Body of pancreas (tissue), 4 donors: ENCODE data around the gene PNMT. TPM values are rescaled to one million over a fixed set of nuclear protein-coding genes. Genes with fewer than 3 reads are reported as not detected.

Source experiments
- ATAC-seq: fragments of 150-250 bp; one replicate; pipeline ENCODE4 v1.9.1; 2016
- DNase-seq, 4 donors: peaks; one replicate each; pipeline ENCODE4 v3.0.0-alpha.2; 2019
- H3K27ac ChIP-seq, 4 donors: fragments of 200-600 bp; sonication (generic); 1 replicate in 3 of 4; 2 replicates in 1 of 4; pipeline versions ENCODE4 v1.5.1 to v1.6.1; 2016 to 2019; ENCODE audit warnings: mild to moderate bottlenecking in 1 of 4, mixed read lengths in 1 of 4, moderate library complexity in 1 of 4
- H3K27me3 ChIP-seq, 2 donors: fragments of 200-600 bp; sonication (generic); one replicate each; pipeline ENCODE4 v1.6.0; 2016; ENCODE audit warnings: mild to moderate bottlenecking in 1 of 2
- H3K36me3 ChIP-seq, 2 donors: fragments of 200-600 bp; sonication (generic); replicated peaks in 1 of 2; 2 replicates each; pipeline ENCODE4 v1.5.1; 2016; ENCODE audit warnings: low read depth in 2 of 2; ENCODE audit not compliant: insufficient read depth in 1 of 2
- H3K4me1 ChIP-seq: fragments of 200-600 bp; sonication (generic); one replicate; pipeline ENCODE4 v1.6.0; 2016
- H3K4me3 ChIP-seq, 2 donors: fragments of 200-600 bp; sonication (generic); 1 replicate in 1 of 2; 2 replicates in 1 of 2; pipeline ENCODE4 v1.5.1; 2016 to 2019
- H3K9me3 ChIP-seq, 3 donors: fragments of 200-600 bp; sonication (generic); 1 replicate in 2 of 3; 2 replicates in 1 of 3; pipeline ENCODE4 v1.5.1; 2016
- CTCF ChIP-seq, 7 experiments: fragments of 450-650 bp in 4 of 7; fragments of 200-600 bp in 3 of 7; sonication (generic) in 3 of 7; IDR thresholded peaks; one replicate each; pipeline ENCODE4 v1.5.1; 2016 to 2019; ENCODE audit warnings: antibody characterized with exemption in 7 of 7
- POLR2A ChIP-seq, 3 donors: fragments of 450-650 bp; IDR thresholded peaks; one replicate each; pipeline ENCODE4 v1.6.1; 2016; ENCODE audit warnings: antibody characterized with exemption in 3 of 3, mild to moderate bottlenecking in 2 of 3
- WGBS, 2 donors: methylation state at CpG; one replicate each; pipeline ENCODE4 v1.1.5; 2017; 5-methylcytosine and 5-hydroxymethylcytosine counted together
- intact Hi-C: fragments of 100-400 bp; cut with DNase I; formaldehyde crosslinking; loops from one replicate; pipeline ENCODE4 v1.15.1; 2023
- total RNA-seq, 2 donors: library from RNA; depleted of rRNA; stranded (reverse); fragments of >200 nt; gene quantifications; one replicate each; pipeline ENCODE4 v1.1.0, GENCODE V29; 2016

Gene PNMT
- total RNA-seq, 2 donors from 2014 or later = 1.3 to 2.6 TPM

- no peak overlapping the region for H3K27ac ChIP-seq
- no peaks in the 10 kb centered on the region for H3K36me3 ChIP-seq
- TF ChIP-seq CTCF (IDR thresholded peaks at IDR 0.05) (no peak), POLR2A (IDR thresholded peaks at IDR 0.05) (no peak)
- 56 to 72% methylated on average over 6 to 7 of the region's 7 CpGs for WGBS, 2 donors
- ATAC-seq (no peak), DNase-seq (no peak)
- H3K4me1 ChIP-seq = peaks cover 49% of the 10 kb centered on the region
- intact Hi-C loops = no loop called here
- no peaks in the 10 kb centered on the region for H3K27me3 ChIP-seq
- H3K9me3 ChIP-seq = no peaks in the 10 kb centered on the region
- no peak overlapping the region for H3K4me3 ChIP-seq
These were observed 26.4 kb upstream of the PNMT start for GRCh38 chr17:39641883-39642282.

GRCh38 chr17:39642291-39643074 lies 25.8 kb upstream of the PNMT start:
- peaks cover 47% of the 10 kb centered on the region for H3K4me1 ChIP-seq
- ATAC-seq = no peak

GRCh38 chr17:39643271-39643670 lies 25.0 kb upstream of the PNMT start:
- peaks cover 39% of the 10 kb centered on the region for H3K4me1 ChIP-seq
- ATAC-seq (no peak), DNase-seq (no peak)
- H3K4me3 ChIP-seq = no peak overlapping the region
- 74% methylated on average over 4 of the region's 4 CpGs; no CpG with 5 or more reads in 1 of the 2 donors for WGBS, 2 donors
- TF ChIP-seq POLR2A (IDR thresholded peaks at IDR 0.05) = no peak
- no peak for TF ChIP-seq CTCF (IDR thresholded peaks at IDR 0.05)
- intact Hi-C loops = no loop called here
- no peaks in the 10 kb centered on the region for H3K9me3 ChIP-seq
- H3K27ac ChIP-seq = no peak overlapping the region
- H3K27me3 ChIP-seq = no peaks in the 10 kb centered on the region
- H3K36me3 ChIP-seq = no peaks in the 10 kb centered on the region

More at GRCh38 chr17:39642291-39643074, 25.8 kb upstream of the PNMT start:
- Histone ChIP-seq H3K9me3 (no peaks in the 10 kb centered on the region), H3K27ac (no peak overlapping the region), H3K27me3 (no peaks in the 10 kb centered on the region), H3K4me3 (no peak overlapping the region), H3K36me3 (no peaks in the 10 kb centered on the region)
- intact Hi-C loops = no loop called here
- 80 to 85% methylated on average over 9 of the region's 9 CpGs for WGBS, 2 donors
- TF ChIP-seq CTCF (IDR thresholded peaks at IDR 0.05) (no peak), POLR2A (IDR thresholded peaks at IDR 0.05) (no peak)
- no peak for DNase-seq

GRCh38 chr17:39647256-39647655 lies 21.0 kb upstream of the PNMT start:
- ATAC-seq = no peak
- intact Hi-C loops = no loop called here
- Histone ChIP-seq H3K36me3 (no peaks in the 10 kb centered on the region), H3K27me3 (no peaks in the 10 kb centered on the region), H3K27ac (no peak overlapping the region), H3K9me3 (no peaks in the 10 kb centered on the region), H3K4me1 (peaks cover 2% of the 10 kb centered on the region), H3K4me3 (no peak overlapping the region)
- no peak for DNase-seq
- 89 to 93% methylated on average over 5 of the region's 5 CpGs for WGBS, 2 donors
- no peak for TF ChIP-seq CTCF (IDR thresholded peaks at IDR 0.05)
- no peak for TF ChIP-seq POLR2A (IDR thresholded peaks at IDR 0.05)
